Right atrium auricular region (tissue), 2 donors: Measurements from ENCODE around the gene JMJD8. TPM values are rescaled to one million over a fixed set of nuclear protein-coding genes. Genes with fewer than 3 reads are reported as not detected.

Experiments used
- DNase-seq: peaks from one replicate; pipeline ENCODE4 v3.0.0-alpha.2; 2019; ENCODE audit warnings: low spot score
- H3K27ac ChIP-seq, 2 donors: fragments of 200-600 bp; sonication (generic); 1 replicate in 1 of 2; 2 replicates in 1 of 2; pipeline ENCODE4 v1.5.1; 2016 to 2019
- H3K27me3 ChIP-seq, 2 donors: fragments of 200-600 bp; sonication (generic); one replicate each; pipeline versions ENCODE4 v1.5.1 to v1.6.0; 2017 to 2019
- H3K36me3 ChIP-seq: fragments of 200-600 bp; sonication (generic); one replicate; pipeline ENCODE4 v1.5.1; 2016
- H3K4me1 ChIP-seq, 2 donors: fragments of 200-600 bp; sonication (generic); one replicate each; pipeline versions ENCODE4 v1.5.1 to v1.6.0; 2017 to 2019
- H3K4me3 ChIP-seq, 2 donors: fragments of 200-600 bp; sonication (generic); 1 replicate in 1 of 2; 2 replicates in 1 of 2; pipeline ENCODE4 v1.5.1; 2017 to 2019; ENCODE audit warnings: mild to moderate bottlenecking in 1 of 2, moderate library complexity in 1 of 2
- H3K9me3 ChIP-seq, 2 donors: fragments of 200-600 bp; sonication (generic); one replicate each; pipeline ENCODE4 v1.5.1; 2019
- total RNA-seq, 2 donors: library from RNA; depleted of rRNA; stranded (reverse); fragments of >200 nt; gene quantifications; one replicate each; pipeline ENCODE4 v1.1.0, GENCODE V29; 2016
- TF ChIP-seq, protein P1 (sequence below), 2 donors: fragments of 200-600 bp; sonication (generic); IDR thresholded peaks; one replicate each; pipeline ENCODE4 v1.5.1; 2019; ENCODE audit warnings: antibody characterized with exemption in 2 of 2

JMJD8 gene, protein sequence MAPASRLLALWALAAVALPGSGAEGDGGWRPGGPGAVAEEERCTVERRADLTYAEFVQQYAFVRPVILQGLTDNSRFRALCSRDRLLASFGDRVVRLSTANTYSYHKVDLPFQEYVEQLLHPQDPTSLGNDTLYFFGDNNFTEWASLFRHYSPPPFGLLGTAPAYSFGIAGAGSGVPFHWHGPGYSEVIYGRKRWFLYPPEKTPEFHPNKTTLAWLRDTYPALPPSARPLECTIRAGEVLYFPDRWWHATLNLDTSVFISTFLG
- total RNA-seq, result 10 to 100 TPM; 76.4 to 82.1 TPM

DNA sequence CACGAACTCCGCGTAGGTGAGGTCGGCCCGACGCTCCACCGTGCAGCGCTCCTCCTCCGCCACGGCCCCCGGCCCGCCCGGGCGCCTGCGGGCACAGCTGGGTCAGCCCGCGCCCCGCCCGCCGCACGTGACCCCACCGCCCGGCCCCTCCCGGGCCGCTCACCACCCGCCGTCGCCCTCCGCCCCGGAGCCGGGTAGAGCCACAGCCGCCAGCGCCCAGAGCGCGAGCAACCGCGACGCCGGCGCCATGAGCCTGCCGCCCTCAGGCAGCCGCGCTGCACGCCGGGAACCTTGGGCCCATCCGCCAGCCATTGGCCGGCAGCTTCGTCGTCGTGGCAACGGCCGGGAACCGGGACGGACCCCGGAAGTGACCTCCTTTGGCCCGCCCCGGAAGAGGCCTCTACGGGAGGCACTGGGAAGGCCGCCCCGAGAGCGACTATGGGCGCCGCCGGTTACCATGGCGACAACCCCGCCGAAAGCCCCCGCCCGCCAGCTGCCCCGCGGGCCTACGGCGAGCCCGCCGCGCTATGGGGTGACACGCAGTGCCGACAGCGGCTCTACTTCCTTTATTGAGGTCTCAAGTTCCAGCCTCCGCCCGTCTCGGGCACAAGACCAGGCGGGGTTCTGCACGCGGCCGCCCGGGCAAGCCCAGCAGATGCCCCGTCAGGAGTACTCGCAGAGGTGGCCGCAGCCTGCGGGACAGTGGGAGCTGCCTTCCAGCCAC lies at the start of gene JMJD8:
JMJD8 (minus strand) TSS at position 264 of the 724 bp plus-strand sequence; CDS start at position 249, 15 bp downstream.
- H3K9me3 ChIP-seq, result no peaks in the 10 kb centered on the region
- TF ChIP-seq, protein P1, sequence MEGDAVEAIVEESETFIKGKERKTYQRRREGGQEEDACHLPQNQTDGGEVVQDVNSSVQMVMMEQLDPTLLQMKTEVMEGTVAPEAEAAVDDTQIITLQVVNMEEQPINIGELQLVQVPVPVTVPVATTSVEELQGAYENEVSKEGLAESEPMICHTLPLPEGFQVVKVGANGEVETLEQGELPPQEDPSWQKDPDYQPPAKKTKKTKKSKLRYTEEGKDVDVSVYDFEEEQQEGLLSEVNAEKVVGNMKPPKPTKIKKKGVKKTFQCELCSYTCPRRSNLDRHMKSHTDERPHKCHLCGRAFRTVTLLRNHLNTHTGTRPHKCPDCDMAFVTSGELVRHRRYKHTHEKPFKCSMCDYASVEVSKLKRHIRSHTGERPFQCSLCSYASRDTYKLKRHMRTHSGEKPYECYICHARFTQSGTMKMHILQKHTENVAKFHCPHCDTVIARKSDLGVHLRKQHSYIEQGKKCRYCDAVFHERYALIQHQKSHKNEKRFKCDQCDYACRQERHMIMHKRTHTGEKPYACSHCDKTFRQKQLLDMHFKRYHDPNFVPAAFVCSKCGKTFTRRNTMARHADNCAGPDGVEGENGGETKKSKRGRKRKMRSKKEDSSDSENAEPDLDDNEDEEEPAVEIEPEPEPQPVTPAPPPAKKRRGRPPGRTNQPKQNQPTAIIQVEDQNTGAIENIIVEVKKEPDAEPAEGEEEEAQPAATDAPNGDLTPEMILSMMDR (IDR thresholded peaks at IDR 0.05), result no peak

DNA sequence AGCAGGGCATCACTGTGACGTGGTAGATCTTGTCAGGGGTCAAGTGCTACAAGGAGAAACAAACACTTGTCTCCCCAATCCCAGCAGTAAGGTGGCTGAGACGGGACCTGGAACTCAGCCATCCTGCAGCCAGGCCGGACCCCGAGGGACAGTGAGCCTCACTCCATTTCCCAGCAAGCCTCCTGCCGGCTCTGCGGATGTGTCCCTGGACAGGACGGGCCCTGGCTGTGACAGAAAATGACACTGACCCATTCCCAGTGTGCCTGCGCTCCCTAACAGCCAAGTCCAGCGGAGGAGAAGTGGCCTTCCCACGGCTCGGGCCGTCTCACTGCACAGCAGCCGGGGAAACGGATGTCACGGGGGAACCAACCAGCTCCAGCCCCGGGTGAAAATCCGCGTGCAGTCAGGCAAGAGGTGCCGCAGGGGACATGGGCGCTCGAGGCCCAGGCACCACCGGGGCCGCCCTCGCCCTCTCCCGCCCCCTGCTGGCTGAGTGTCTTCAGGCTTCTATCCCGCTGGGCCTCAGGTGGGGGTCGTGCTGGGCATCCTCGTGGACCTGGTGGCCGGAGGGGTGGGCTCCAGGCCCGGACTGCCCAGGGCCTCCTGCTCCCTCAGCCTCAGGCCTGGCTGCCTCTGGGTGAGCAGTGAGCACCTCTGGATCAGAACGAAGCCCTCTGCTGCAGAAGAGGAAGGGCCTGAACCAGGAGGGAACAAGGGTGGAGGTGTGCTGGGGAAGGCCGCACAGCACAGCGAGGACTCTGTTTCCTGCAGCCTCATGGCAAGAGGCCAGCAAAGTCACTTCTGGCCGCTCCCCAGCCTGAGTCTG lies 49.5 kb upstream of the JMJD8 start:
- Histone ChIP-seq H3K36me3 (peaks cover 56% of the 10 kb centered on the region), H3K27me3 (no peaks in the 10 kb centered on the region), H3K9me3 (no peaks in the 10 kb centered on the region), H3K4me1 (peaks cover 0 to 5% of the 10 kb centered on the region in 2 donors), H3K4me3 (no peak overlapping the region), H3K27ac (no peak overlapping the region)
- TF ChIP-seq, protein P1 (IDR thresholded peaks at IDR 0.05), result no peak
- no peak for DNase-seq

More for the DNA sequence above, at the start of gene JMJD8:
- peak; percentile 96 for DNase-seq
- Histone ChIP-seq H3K27me3 (no peaks in the 10 kb centered on the region), H3K36me3 (peaks cover 29% of the 10 kb centered on the region), H3K4me1 (peaks cover 0 to 63% of the 10 kb centered on the region in 2 donors), H3K4me3 (peak within 1 kb of the TSS; percentile 54 to 67), H3K27ac (peak within 1 kb of the TSS; percentile 66 to 80)

DNA sequence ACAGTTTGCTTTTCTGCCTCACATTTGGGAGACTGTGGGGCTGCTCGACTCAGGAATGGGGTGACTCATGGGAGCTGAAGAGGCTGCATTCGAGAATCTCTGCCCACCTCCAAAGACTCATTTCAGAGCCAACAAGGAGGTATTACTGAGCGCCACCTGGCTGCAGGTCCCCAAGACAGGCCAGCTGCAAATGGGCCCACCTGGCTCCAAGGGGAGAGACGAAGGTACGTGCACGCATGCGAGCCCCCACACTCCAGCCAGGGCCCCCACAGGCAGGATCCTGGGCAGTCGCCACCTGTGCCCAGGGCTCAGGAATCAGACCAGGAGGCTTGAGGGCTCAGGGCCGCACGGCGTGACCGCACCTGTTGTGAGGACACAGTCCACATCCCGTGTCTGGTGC lies 48.8 kb upstream of the JMJD8 start:
- Histone ChIP-seq H3K27me3 (no peaks in the 10 kb centered on the region), H3K9me3 (no peaks in the 10 kb centered on the region), H3K4me3 (no peak overlapping the region), H3K36me3 (peaks cover 56% of the 10 kb centered on the region), H3K4me1 (peaks cover 0 to 12% of the 10 kb centered on the region in 2 donors), H3K27ac (no peak overlapping the region)
- DNase-seq, result no peak
- TF ChIP-seq, protein P1 (IDR thresholded peaks at IDR 0.05), result no peak

DNA sequence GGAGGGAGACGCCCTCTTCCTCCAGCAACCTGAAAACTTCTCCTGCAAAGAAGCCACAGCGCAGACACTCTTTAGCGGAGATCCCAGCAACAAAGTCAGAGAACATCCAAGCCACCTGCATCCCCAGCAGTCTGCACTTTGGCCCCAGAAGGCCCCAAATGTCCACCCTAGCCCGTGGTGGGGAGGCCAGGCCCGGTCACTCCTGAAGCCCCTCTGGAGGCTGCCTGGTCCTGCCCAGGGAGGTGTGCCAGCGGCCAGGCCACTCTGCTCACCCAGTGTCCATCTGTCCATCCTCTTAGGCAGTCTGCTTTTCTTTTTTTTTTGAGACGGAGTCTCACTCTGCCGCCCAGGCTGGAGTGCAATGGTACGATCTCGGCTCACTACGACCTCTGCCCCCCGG lies 48.2 kb upstream of the JMJD8 start:
- Histone ChIP-seq H3K4me1 (peaks cover 0 to 18% of the 10 kb centered on the region in 2 donors), H3K27ac (no peak overlapping the region), H3K27me3 (no peaks in the 10 kb centered on the region), H3K36me3 (peaks cover 55% of the 10 kb centered on the region), H3K4me3 (no peak overlapping the region), H3K9me3 (no peaks in the 10 kb centered on the region)
- TF ChIP-seq, protein P1 (IDR thresholded peaks at IDR 0.05), result no peak
- DNase-seq, result no peak

DNA sequence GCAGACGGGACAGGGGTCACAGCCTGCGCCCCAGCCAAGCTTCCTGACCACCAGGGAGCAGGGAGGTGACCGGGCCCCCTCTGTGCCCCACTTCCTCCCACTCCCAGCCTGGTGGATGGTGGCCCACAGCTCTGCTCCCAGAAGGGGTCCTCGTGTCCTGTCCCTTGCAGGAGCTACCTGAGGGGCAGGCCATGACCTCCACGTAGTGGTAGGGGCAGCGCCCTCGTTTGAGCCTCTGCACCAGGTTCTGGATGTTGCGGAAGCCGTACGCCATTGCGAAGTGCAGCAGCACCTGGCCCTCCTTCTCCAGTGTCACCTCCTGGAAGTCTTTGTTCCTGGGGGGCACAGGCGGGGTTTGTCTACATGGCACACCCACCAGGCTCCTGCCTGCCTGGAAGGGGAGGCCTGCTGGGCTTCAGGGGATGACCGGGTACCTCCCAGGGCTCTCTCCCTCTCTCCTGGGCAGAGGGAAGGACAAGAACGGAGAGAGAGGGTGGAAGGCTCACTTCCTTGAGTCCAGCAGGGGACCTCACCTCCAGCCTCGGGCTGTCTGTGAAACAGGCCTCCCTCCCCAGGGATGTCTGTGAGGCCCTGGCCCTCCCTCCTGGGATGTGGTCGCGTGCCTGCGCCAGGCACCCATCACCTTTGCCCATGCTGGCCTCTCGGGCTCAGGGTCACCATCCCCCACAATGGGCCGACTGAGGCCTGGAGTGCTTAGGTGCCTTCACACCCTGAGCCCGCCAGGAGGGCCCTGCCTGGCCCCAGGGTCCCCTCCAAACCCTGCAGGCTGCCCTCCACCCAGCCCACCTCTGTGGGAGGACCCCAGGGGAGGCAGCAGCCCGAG lies 46.8 kb upstream of the JMJD8 start:
- no peak overlapping the region for H3K4me3 ChIP-seq
- H3K36me3 ChIP-seq, result peaks cover 40% of the 10 kb centered on the region
- H3K4me1 ChIP-seq, result peaks cover 0 to 29% of the 10 kb centered on the region in 2 donors
- TF ChIP-seq, protein P1 (IDR thresholded peaks at IDR 0.05), result no peak
- no peaks in the 10 kb centered on the region for H3K9me3 ChIP-seq
- no peak for DNase-seq
- H3K27ac ChIP-seq, result no peak overlapping the region
- no peaks in the 10 kb centered on the region for H3K27me3 ChIP-seq
